HG03575 (cell line): Measurements from ENCODE around the gene CFL1.

Experiments used
- ATAC-seq: cut with Tn5 transposase; IDR thresholded peaks from one replicate; pipeline ENCODE4 v1.9.1; 2021; ENCODE audit not compliant: unreplicated experiment, insufficient number of reproducible peaks, low FRiP score; ENCODE audit errors: extremely low read depth

Gene CFL1

DNA sequence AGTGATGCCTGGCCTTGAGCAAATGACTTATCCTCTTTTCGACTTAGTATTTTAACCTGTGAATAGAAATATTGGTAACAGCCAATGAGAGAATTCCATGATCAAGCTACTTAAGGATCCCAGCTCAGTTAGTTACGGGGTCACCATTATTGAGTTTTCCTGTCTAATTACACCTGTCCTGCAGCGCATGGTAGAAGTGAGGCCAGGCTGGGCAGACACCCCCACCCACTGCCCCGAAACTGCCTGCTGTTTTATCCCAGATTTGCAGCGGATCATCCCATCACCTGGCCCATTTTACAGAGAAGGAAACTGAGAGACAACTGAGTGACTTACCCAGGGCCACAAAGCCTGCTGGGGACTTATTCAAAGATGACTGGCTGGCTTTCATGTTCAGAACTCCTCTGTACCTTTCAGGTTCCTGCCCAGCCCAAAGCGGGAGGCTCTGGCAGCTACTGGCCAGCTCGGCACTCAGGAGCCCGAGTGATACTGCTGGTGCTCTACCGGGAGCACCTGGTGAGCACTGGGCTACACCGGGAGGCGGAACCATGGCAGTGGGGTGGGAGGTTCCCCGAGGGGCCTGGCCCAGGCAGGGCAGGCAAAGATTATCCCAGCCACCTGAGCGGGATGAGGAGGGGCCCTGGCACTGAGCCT is 3.7 kb upstream of the CFL1 start:
- ATAC-seq = no peak

DNA sequence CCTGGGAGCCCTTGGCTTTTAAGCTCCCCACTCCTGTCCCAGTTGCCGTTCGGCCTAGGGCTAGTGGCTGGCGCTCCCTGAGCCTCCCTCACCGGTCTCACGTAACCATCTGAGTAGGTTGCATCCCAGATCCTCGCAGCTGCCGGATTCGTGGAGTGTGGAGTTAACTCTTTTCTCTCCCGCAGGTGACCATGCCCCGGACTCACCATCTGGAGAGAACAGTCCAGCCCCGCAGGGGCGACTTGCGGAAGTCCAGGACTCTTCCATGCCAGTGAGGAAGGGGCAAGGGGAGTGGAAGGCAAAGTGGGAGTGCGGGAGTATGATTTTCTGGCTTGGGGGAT is 3.2 kb upstream of the CFL1 start:
- no peak for ATAC-seq

DNA sequence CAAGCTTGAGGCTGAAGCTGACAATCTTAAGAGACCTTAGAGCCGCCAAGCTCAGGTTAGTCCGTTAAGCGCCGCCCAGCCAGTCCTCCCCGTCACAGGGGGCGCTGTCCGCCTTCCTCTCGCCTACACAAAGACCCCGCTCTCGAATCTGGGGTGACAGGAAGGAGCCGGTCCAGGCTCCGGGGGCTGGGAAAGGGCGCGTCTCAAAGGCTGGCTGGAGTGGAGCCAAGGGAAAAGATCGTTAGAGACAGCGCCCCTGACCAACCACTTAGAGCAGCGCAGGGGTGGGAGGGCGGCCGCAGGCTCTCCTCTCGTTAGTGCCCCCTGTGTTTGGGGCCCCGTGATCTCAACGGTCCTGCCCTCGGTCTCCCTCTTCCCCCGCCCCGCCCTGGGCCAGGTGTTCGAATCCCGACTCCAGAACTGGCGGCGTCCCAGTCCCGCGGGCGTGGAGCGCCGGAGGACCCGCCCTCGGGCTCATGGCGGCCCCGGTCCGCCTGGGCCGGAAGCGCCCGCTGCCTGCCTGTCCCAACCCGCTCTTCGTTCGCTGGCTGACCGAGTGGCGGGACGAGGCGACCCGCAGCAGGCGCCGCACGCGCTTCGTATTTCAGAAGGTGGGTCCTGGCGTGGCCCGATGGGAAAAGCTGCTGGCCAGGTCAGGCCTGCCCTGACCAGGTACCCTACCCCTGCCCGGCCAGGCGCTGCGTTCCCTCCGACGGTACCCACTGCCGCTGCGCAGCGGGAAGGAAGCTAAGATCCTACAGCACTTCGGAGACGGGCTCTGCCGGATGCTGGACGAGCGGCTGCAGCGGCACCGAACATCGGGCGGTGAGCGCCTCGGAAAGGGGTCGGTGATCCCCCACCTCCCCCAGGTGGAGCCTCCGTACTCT is 2.5 kb upstream of the CFL1 start, which contains the start of gene MUS81:
Gene MUS81 (plus strand): TSS at position 156 of the 887 bp plus-strand sequence. CDS start 321 bp downstream, at position 477.
- no peak for ATAC-seq

DNA sequence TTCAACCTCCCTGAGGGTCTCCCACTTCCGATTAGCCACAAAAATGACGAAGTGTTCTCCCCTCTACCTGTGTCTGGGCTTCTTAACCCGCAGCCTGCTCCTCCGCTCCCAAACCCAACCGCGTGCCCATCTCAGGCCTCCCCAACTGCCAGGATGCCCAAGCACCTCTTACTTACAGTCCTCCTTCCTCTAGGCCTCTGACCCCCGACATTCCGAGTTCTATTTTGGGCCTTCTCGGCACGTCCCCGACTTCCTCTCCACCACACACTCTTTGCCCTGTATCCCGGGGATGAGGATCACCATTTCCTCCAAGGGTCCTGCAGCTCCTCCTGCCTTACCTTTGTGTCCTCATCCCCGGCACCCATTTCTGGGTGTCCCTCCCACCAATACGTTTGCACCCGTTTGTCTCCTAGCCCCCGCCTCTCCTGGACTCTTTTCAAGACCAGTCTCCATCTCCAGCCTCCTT is 1.9 kb upstream of the CFL1 start:
- ATAC-seq = no peak

DNA sequence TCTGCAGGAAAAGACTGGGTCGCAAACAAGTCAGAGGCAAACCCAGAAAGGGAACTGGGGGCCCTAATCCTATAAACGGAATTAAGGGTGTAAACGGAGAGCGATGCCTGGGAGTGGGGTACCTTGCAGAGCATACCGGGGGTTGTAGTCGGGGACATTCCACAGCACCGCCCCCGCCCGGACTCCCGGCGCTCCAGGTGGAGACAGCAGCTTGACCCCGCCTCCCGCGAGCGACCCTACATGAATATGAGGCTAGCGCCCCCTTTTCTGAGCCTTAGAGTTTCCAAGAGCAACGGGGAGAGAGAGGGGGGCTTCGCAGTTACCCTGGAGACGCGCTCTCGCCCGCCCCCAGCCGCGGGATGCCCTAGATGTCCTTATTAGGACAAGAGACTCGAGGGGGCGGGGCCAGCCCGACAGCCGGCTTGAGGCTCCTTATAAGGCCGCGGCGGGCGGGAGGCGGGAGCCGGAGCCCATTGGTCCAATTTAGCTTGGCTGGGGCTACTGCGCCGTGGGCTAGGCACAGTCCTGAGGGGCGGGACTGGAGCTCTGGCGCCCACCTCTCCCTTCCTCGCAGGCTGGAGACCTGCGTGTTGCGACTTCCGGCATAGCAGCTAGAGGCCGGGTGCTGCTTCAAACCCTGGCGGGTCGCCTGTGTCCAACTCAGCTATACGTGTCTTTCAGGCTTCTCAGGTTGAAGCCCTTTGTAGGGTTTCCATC is 1.3 kb upstream of the CFL1 start:
- peak; percentile 35 for ATAC-seq

- no peak for ATAC-seq
Observed at GRCh38 chr11:65858681-65859087, 704 bp upstream of the CFL1 start.

GRCh38 chr11:65857500-65857852 is 504 bp downstream of the CFL1 start:
- no peak for ATAC-seq

GRCh38 chr11:65856689-65857499 is 1.1 kb downstream of the CFL1 start:
- no peak for ATAC-seq

DNA sequence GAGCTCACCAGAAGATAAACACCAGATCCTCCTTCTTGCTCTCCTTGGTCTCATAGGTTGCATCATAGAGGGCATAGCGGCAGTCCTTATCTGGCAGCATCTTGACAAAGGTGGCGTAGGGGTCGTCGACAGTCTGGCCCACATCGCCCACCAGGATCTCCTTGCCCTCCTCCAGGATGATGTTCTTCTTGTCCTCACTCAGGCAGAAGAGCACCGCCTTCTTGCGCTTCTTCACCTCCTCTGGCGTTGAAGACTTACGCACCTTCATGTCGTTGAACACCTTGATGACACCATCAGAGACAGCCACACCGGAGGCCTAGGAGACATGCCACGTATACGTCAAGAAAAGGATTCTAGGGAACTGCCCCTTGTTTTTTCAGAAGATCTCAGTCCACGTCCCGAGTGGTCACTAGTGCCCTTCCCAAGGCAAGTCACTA is 2.0 kb downstream of the CFL1 start:
- ATAC-seq = no peak

- no peak for ATAC-seq
Observed at GRCh38 chr11:65854852-65855837, 2.8 kb downstream of the CFL1 start.

- ATAC-seq = no peak
Observed at GRCh38 chr11:65854161-65854592, 3.8 kb downstream of the CFL1 start.

DNA sequence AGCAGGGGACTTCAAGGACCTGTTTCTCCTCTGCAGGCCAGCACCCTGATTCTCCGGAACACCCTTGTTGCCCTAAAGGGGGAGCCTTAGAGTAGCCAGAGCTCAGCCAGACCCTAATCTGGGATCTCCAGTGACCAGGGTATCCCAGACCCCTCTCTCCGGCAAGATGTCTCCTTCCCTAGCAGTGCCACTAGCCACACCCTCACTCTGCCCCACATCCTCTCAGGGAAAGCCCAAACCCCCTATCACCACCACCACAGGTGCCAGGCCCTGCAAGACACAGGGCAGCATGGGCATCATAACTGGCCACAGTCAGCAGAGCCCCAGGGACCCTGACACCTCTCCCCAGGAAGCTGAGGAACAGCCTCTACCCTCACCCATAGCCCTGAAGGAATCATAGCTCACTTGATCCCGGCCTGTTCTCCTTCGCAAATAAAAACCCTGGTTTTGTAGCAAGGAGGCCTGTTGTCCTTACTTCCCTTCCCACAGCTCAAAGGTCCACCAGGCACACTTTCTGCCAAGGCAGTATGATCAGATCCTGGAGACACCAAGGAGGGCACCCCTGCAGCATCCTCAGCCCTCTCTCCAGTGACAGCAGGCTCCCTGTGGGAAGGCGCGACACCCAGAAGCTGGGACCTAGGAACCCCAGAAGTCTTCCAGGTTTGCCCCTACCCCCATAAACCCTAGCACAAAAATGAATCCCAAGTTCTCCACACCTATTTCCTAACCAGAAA is 4.6 kb downstream of the CFL1 start:
- no peak for ATAC-seq

GRCh38 chr11:65852508-65853245 is 5.3 kb downstream of the CFL1 start:
- ATAC-seq = no peak

DNA sequence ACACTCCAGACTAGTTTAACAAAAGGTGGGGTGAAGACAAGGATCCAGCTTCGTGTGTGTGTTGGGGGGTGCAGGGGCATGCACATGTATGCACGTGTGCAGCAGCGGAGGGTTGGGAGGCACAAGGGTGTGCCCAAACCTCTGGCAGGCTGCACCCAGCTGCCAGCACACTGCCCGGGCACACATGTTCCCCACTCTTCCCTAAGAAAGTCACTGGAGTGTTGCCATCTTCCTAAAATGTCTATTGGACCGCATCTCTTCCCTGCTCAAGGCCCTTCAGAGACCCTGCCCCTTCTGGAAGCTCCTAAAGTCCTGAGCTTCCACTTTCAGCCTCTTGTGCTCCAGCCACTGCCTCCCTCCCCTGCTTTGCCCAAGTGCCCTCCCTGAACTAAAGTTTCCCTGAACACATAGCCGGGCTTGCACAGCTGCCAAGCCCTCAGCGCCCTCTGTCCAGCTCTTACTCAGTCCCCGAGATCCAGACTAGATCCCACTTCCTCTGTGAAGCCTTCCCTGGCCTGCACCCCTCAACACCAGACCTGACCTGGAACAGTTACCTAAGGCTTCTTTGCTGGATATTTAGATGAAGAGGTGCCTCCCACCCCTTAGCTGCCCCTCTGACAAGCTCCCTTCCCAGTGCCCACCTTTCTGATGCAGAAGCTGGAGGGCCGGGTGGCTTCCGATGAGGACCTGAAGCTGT is 6.0 kb downstream of the CFL1 start:
- ATAC-seq = no peak

- ATAC-seq = no peak
Observed at GRCh38 chr11:65851083-65851579, 6.8 kb downstream of the CFL1 start.
